Liver (tissue), 9 donors: ENCODE results near the gene PSMC3. TPM values are rescaled to one million over a fixed set of nuclear protein-coding genes. Genes with fewer than 3 reads are reported as not detected.

ENCODE experiments used
- DNase-seq: peaks from one replicate; pipeline ENCODE4 v3.0.0-alpha.2; 2017; ENCODE audit warnings: low spot score
- H3K27ac ChIP-seq, 2 donors: one replicate each; pipeline ENCODE4 v1.7.0; 2013; ENCODE audit warnings: inconsistent platforms in 2 of 2, low read length in 2 of 2, control low read depth in 1 of 2, low read depth in 1 of 2, mild to moderate bottlenecking in 1 of 2
- H3K27me3 ChIP-seq, 4 donors: one replicate each; pipeline versions ENCODE4 v1.6.1 to v1.7.0; 2013; ENCODE audit warnings: low read length in 3 of 4, inconsistent platforms in 1 of 4, mild to moderate bottlenecking in 1 of 4, moderate library complexity in 1 of 4; ENCODE audit not compliant: control insufficient read depth in 4 of 4, insufficient read depth in 4 of 4
- H3K36me3 ChIP-seq, 4 donors: one replicate each; pipeline versions ENCODE4 v1.6.1 to v1.7.0; 2013; ENCODE audit warnings: low read length in 3 of 4, mild to moderate bottlenecking in 3 of 4, low read depth in 1 of 4, moderate library complexity in 1 of 4; ENCODE audit not compliant: control insufficient read depth in 4 of 4, insufficient read depth in 3 of 4
- H3K4me1 ChIP-seq, 4 donors: one replicate each; pipeline versions ENCODE4 v1.6.1 to v1.7.0; 2013; ENCODE audit warnings: low read length in 3 of 4, mild to moderate bottlenecking in 3 of 4, moderate library complexity in 1 of 4; ENCODE audit not compliant: control insufficient read depth in 4 of 4, insufficient read depth in 4 of 4
- H3K4me3 ChIP-seq, 3 donors: one replicate each; pipeline versions ENCODE4 v1.6.1 to v1.7.0; 2013; ENCODE audit warnings: low read length in 3 of 3, control low read depth in 1 of 3, low read depth in 1 of 3, mild to moderate bottlenecking in 1 of 3
- H3K9ac ChIP-seq, 2 donors: one replicate each; pipeline ENCODE4 v1.7.0; 2013; ENCODE audit warnings: low read length in 2 of 2, mild to moderate bottlenecking in 2 of 2, moderate library complexity in 2 of 2, control low read depth in 1 of 2, low read depth in 1 of 2
- H3K9me3 ChIP-seq, 4 donors: one replicate each; pipeline versions ENCODE4 v1.6.1 to v1.7.0; 2013; ENCODE audit warnings: low read length in 3 of 4; ENCODE audit not compliant: control insufficient read depth in 4 of 4
- ATF3 ChIP-seq: IDR thresholded peaks from 2 replicates; pipeline ENCODE4 v1.6.1; 2016; ENCODE audit warnings: antibody characterized with exemption
- EGR1 ChIP-seq, 2 donors: IDR thresholded peaks; 2 replicates each; pipeline ENCODE4 v1.6.1; 2016 to 2018; ENCODE audit warnings: antibody characterized with exemption in 2 of 2, low read depth in 2 of 2
- GABPA ChIP-seq, 2 donors: IDR thresholded peaks in 1 of 2; conservative IDR thresholded peaks in 1 of 2; 2 replicates each; pipeline ENCODE4 v1.6.1; 2016; ENCODE audit warnings: antibody characterized with exemption in 2 of 2, mild to moderate bottlenecking in 1 of 2, moderate library complexity in 1 of 2
- HNF4A ChIP-seq, 2 donors: conservative IDR thresholded peaks; 2 replicates each; pipeline ENCODE4 v1.6.1; 2016; ENCODE audit warnings: antibody characterized with exemption in 2 of 2, mild to moderate bottlenecking in 2 of 2
- HNF4G ChIP-seq: IDR thresholded peaks from 2 replicates; pipeline ENCODE4 v1.6.1; 2016; ENCODE audit warnings: antibody characterized with exemption
- JUND ChIP-seq, 2 donors: IDR thresholded peaks; 2 replicates each; pipeline ENCODE4 v1.6.1; 2016; ENCODE audit warnings: antibody characterized with exemption in 2 of 2
- MAX ChIP-seq: IDR thresholded peaks from 2 replicates; pipeline ENCODE4 v1.6.1; 2016; ENCODE audit warnings: antibody characterized with exemption
- NR2F2 ChIP-seq: IDR thresholded peaks from 2 replicates; pipeline ENCODE4 v1.6.1; 2016; ENCODE audit warnings: antibody characterized with exemption
- RAD21 ChIP-seq, 2 donors: IDR thresholded peaks; 2 replicates each; pipeline ENCODE4 v1.6.1; 2016; ENCODE audit warnings: antibody characterized with exemption in 2 of 2, mild to moderate bottlenecking in 2 of 2
- RXRA ChIP-seq, 2 donors: IDR thresholded peaks; 2 replicates each; pipeline ENCODE4 v1.6.1; 2017 to 2018; ENCODE audit warnings: antibody characterized with exemption in 2 of 2, mild to moderate bottlenecking in 1 of 2
- SP1 ChIP-seq: IDR thresholded peaks from 2 replicates; pipeline ENCODE4 v1.6.1; 2018; ENCODE audit warnings: antibody characterized with exemption, mild to moderate bottlenecking
- YY1 ChIP-seq: IDR thresholded peaks from 2 replicates; pipeline ENCODE4 v1.6.1; 2016; ENCODE audit warnings: antibody characterized with exemption, mild to moderate bottlenecking
- WGBS: extraction: QIAGEN DNeasy Blood & Tissue Kit; methylation state at CpG from one replicate; pipeline ENCODE4 v1.1.7; 2013; 5-methylcytosine and 5-hydroxymethylcytosine counted together
- polyA plus RNA-seq, 2 donors: library from polyadenylated mRNA; stranded (reverse) in 1 of 2; unstranded in 1 of 2; fragments of 200-250 nt in 1 of 2; fragments of >200 nt in 1 of 2; fragmentation: Nextera tagmentation in 1 of 2; extraction: Ambion mirVana in 1 of 2; gene quantifications; one replicate each; pipeline versions ENCODE4 v1.2.1 to v1.2.3, GENCODE V29; 2013 to 2015
- total RNA-seq, 2 donors: library from RNA; depleted of rRNA; stranded (reverse); fragments of >200 nt; gene quantifications; one replicate each; pipeline ENCODE4 v1.2.3, GENCODE V29; 2014
- TF ChIP-seq, protein P1 (sequence below): IDR thresholded peaks from 2 replicates; pipeline ENCODE4 v1.6.1; 2016; ENCODE audit warnings: antibody characterized with exemption, mild to moderate bottlenecking
- donor health status: healthy.
- donor health status: healthy.
- donor health status: healthy.
- donor health status: healthy.
- donor health status: healthy.

Gene PSMC3
- total and polyA plus RNA-seq, 4 donors = 58.0 to 110 (median 103) TPM

DNA sequence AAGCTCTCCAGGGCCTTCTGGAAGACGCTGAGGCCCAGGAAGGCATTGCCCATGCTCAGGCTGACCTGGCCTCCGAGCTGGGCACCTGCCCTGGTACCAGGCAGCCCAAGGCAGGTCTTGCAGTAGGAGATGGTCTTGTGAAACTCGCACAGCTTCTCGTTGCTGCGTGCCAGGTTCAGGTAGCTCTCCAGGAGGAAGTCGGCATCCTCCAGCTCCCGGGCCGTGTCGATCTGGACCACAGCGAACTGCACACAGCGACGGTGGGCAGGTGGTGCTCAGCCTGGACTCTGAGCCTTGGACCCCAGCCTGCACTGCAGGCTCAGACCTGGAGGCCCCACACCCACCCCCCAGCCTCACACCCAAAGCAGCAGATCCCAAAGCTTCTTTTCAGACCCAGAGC lies 21.7 kb upstream of the PSMC3 start:
- Histone ChIP-seq H3K4me3 (no peak overlapping the region), H3K4me1 (peaks cover 2 to 9% (median 5%) of the 10 kb centered on the region in 4 donors), H3K9me3 (no peaks in the 10 kb centered on the region), H3K27ac (no peak overlapping the region), H3K27me3 (no peaks in the 10 kb centered on the region), H3K9ac (no peak overlapping the region), H3K36me3 (no peaks in the 10 kb centered on the region)
- DNase-seq = no peak
- TF ChIP-seq HNF4A (conservative IDR thresholded peaks at IDR 0.05) = no peak
- no peak for TF ChIP-seq RAD21 (IDR thresholded peaks at IDR 0.05)
- no peak for TF ChIP-seq ATF3
- TF ChIP-seq EGR1 (IDR thresholded peaks at IDR 0.05; ENCODE audit: low read depth in 2 of 2) = no peak
- TF ChIP-seq GABPA (IDR thresholded peaks at IDR 0.05 in 1 of 2, conservative IDR thresholded peaks at IDR 0.05 in 1 of 2) = no peak
- no peak for TF ChIP-seq MAX
- no peak for TF ChIP-seq YY1
- TF ChIP-seq NR2F2 = no peak
- TF ChIP-seq RXRA (IDR thresholded peaks at IDR 0.05) = no peak
- TF ChIP-seq, protein P1, sequence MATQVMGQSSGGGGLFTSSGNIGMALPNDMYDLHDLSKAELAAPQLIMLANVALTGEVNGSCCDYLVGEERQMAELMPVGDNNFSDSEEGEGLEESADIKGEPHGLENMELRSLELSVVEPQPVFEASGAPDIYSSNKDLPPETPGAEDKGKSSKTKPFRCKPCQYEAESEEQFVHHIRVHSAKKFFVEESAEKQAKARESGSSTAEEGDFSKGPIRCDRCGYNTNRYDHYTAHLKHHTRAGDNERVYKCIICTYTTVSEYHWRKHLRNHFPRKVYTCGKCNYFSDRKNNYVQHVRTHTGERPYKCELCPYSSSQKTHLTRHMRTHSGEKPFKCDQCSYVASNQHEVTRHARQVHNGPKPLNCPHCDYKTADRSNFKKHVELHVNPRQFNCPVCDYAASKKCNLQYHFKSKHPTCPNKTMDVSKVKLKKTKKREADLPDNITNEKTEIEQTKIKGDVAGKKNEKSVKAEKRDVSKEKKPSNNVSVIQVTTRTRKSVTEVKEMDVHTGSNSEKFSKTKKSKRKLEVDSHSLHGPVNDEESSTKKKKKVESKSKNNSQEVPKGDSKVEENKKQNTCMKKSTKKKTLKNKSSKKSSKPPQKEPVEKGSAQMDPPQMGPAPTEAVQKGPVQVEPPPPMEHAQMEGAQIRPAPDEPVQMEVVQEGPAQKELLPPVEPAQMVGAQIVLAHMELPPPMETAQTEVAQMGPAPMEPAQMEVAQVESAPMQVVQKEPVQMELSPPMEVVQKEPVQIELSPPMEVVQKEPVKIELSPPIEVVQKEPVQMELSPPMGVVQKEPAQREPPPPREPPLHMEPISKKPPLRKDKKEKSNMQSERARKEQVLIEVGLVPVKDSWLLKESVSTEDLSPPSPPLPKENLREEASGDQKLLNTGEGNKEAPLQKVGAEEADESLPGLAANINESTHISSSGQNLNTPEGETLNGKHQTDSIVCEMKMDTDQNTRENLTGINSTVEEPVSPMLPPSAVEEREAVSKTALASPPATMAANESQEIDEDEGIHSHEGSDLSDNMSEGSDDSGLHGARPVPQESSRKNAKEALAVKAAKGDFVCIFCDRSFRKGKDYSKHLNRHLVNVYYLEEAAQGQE = no peak
- WGBS = 95% methylated on average over 12 of the region's 12 CpGs

- peaks cover 2 to 9% (median 5%) of the 10 kb centered on the region in 4 donors for H3K4me1 ChIP-seq
- no peak overlapping the region for H3K27ac ChIP-seq
- WGBS = 95% methylated on average over 9 of the region's 9 CpGs
- H3K9me3 ChIP-seq = no peaks in the 10 kb centered on the region
- no peak for DNase-seq
- H3K27me3 ChIP-seq = no peaks in the 10 kb centered on the region
- no peak overlapping the region for H3K9ac ChIP-seq
- H3K36me3 ChIP-seq = no peaks in the 10 kb centered on the region
- H3K4me3 ChIP-seq = no peak overlapping the region
- no peak for TF ChIP-seq ATF3
- TF ChIP-seq JUND (IDR thresholded peaks at IDR 0.05) = no peak
- TF ChIP-seq SP1 = no peak
- TF ChIP-seq HNF4G = no peak
- no peak for TF ChIP-seq RAD21 (IDR thresholded peaks at IDR 0.05)
- TF ChIP-seq, protein P1 = no peak
- TF ChIP-seq MAX = no peak
Observed at GRCh38 chr11:47446833-47447232, 20.6 kb upstream of the PSMC3 start.
